Measurements from ENCODE around the gene HS3ST3A1.

DNA sequence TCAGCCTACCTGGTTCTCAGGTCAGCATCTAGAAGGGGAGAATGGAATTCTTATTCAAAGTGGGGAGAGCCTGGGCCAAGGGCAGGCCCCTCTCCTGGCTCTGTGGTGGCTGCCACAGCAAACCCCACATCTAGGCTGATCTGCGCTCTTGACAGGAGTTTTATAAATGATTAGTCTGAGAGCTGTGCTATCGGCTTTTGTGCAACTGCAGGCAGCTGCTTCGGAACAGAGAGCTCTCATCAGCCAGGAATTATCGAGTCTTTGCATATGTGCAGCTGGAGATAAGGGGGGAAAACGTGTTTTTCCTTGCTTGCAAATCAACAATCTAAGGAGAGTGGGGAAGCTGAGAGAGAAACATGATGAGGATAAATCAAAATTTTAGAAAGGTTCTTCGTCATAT lies 91.7 kb downstream of the HS3ST3A1 start:
- TF ChIP-seq, protein P1, sequence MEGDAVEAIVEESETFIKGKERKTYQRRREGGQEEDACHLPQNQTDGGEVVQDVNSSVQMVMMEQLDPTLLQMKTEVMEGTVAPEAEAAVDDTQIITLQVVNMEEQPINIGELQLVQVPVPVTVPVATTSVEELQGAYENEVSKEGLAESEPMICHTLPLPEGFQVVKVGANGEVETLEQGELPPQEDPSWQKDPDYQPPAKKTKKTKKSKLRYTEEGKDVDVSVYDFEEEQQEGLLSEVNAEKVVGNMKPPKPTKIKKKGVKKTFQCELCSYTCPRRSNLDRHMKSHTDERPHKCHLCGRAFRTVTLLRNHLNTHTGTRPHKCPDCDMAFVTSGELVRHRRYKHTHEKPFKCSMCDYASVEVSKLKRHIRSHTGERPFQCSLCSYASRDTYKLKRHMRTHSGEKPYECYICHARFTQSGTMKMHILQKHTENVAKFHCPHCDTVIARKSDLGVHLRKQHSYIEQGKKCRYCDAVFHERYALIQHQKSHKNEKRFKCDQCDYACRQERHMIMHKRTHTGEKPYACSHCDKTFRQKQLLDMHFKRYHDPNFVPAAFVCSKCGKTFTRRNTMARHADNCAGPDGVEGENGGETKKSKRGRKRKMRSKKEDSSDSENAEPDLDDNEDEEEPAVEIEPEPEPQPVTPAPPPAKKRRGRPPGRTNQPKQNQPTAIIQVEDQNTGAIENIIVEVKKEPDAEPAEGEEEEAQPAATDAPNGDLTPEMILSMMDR (conservative IDR thresholded peaks at IDR 0.05; ENCODE audit: low read depth in 2 of 2): no peak
- no peak for TF ChIP-seq JUNB (IDR thresholded peaks at IDR 0.05; ENCODE audit: unreplicated experiment)
